ENCODE measurements around the gene PJVK. TPM values are rescaled to one million over a fixed set of nuclear protein-coding genes. Genes with fewer than 3 reads are reported as not detected.

Gene PJVK
- total and polyA plus RNA-seq, 2 of the 13 experiments (the other 11 are each of a cell fraction or from before 2014, with no cell fraction given) = 1.2 to 2.6 TPM

GRCh38 chr2:178450774-178451525, at the start of gene PJVK, which contains the start of gene PRKRA (continued):
- no peak; the same call in 1 of the 2 replicates for TF ChIP-seq THRA (CRISPR knock-in tag; IDR thresholded peaks at IDR 0.05; ENCODE audit: borderline replicate concordance)
- TF ChIP-seq RCOR2 (CRISPR knock-in tag; IDR thresholded peaks at IDR 0.05) = no peak
- peak; percentile 38; the same call in 1 of the 2 replicates for TF ChIP-seq IRF2 (CRISPR knock-in tag; IDR thresholded peaks at IDR 0.05)
- TF ChIP-seq SMAD9 (CRISPR knock-in tag; IDR thresholded peaks at IDR 0.05) = peak; percentile 44; the same call in 1 of the 2 replicates
- peak; percentile 80; the same call in 1 of the 2 replicates for TF ChIP-seq ZNF232 (CRISPR knock-in tag; IDR thresholded peaks at IDR 0.05; ENCODE audit: borderline replicate concordance)
- TF ChIP-seq NONO (IDR thresholded peaks at IDR 0.05) = no peak
- TF ChIP-seq NONO (CRISPR knock-in tag; conservative IDR thresholded peaks at IDR 0.05) = peak; percentile 96
- TF ChIP-seq SAP130 (CRISPR knock-in tag; IDR thresholded peaks at IDR 0.05; ENCODE audit: low read depth) = peak; percentile 90
- TF ChIP-seq BORCS8-MEF2B (CRISPR knock-in tag; IDR thresholded peaks at IDR 0.05) = peak; percentile 84
- TF ChIP-seq ZBTB20 (CRISPR knock-in tag; IDR thresholded peaks at IDR 0.05; ENCODE audit: borderline replicate concordance, low read depth) = peak; percentile 74
- peak; percentile 83; the same call in 1 of the 2 replicates for TF ChIP-seq ZNF678 (CRISPR knock-in tag; IDR thresholded peaks at IDR 0.05)
- TF ChIP-seq JUN (CRISPR knock-in tag; IDR thresholded peaks at IDR 0.05) = peak; percentile 32; the same call in 1 of the 2 replicates
- peak; percentile 96 for TF ChIP-seq ZNF883 (CRISPR knock-in tag; IDR thresholded peaks at IDR 0.05; ENCODE audit: not compliant biosample characterization)
- TF ChIP-seq NFRKB (IDR thresholded peaks at IDR 0.05) = no peak
- no peak for TF ChIP-seq CCAR2 (optimal IDR thresholded peaks at IDR 0.05; ENCODE audit: low read depth, low read length)
- TF ChIP-seq HMGXB3 (CRISPR knock-in tag; IDR thresholded peaks at IDR 0.05; ENCODE audit: borderline replicate concordance) = peak; percentile 70; the same call in 1 of the 2 replicates
- peak; percentile 67 for TF ChIP-seq ISL2 (CRISPR knock-in tag; IDR thresholded peaks at IDR 0.05)
- TF ChIP-seq SETDB1 (CRISPR knock-in tag; IDR thresholded peaks at IDR 0.05; ENCODE audit: borderline replicate concordance) = no peak
- TF ChIP-seq NR2F6 (IDR thresholded peaks at IDR 0.05) = no peak
- no peak; the same call in 1 of the 2 replicates for TF ChIP-seq NR2F6 (CRISPR knock-in tag; IDR thresholded peaks at IDR 0.05)
- TF ChIP-seq ZNF773 (CRISPR knock-in tag; IDR thresholded peaks at IDR 0.05; ENCODE audit: borderline replicate concordance) = peak; percentile 19; the same call in 1 of the 2 replicates
- TF ChIP-seq ATF4 (CRISPR knock-in tag; IDR thresholded peaks at IDR 0.05) = peak in 1 of 2 experiments; percentile 63; a peak in 2 of 4 replicates
- no peak for TF ChIP-seq MIER2 (CRISPR knock-in tag; IDR thresholded peaks at IDR 0.05)
- peak; percentile 63 for TF ChIP-seq RBM39 (IDR thresholded peaks at IDR 0.05; ENCODE audit: low read depth, low read length, poor library complexity, severe bottlenecking)
- peak; percentile 38; the same call in 1 of the 2 replicates for TF ChIP-seq ZFYVE20 (CRISPR knock-in tag; IDR thresholded peaks at IDR 0.05; ENCODE audit: borderline replicate concordance, low read depth)
